ENCODE results near the gene LRRC27. TPM values are rescaled to one million over a fixed set of nuclear protein-coding genes. Genes with fewer than 3 reads are reported as not detected.
A peak's percentile ranks its signal among the peaks of the same experiment; 100 is the strongest.

LRRC27 gene
- total and polyA plus RNA-seq, 10 donors = 6.1 to 29.9 (median 16.6) TPM

DNA sequence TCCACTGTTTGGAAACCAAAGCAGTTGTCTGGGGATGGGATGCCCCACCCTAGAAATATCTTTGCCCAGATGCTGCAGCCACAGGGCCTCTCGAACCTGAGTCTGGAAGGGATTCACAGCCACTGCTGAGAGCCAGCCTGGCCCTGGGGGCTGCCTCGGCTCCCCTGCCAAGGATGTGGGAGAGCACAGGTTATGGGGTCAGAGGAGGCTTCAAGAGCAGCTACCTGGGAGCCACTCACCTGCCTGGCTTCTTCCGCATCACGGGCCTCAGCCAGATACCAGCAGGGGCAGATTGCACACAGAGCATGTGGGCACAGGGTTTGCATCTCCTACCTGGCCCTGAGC lies 59.7 kb downstream of the LRRC27 start:
- Histone ChIP-seq H3K4me3 (no peak overlapping the region), H3K27me3 (replicated peaks in 1 of 7) (peaks cover 0 to 6% (median 0%) of the 10 kb centered on the region in 7 donors), H3K9me3 (no peaks in the 10 kb centered on the region), H3K27ac (peak overlapping the region in 3 of 8 donors; percentile 23 to 99 (median 76)), H3K36me3 (no peaks in the 10 kb centered on the region), H3K4me1 (peaks cover 30 to 77% (median 60%) of the 10 kb centered on the region in 6 donors)
- DNase-seq = peak; percentile 71
- WGBS, 5 donors = 66 to 84% (median 78%) methylated on average over 4 of the region's 4 CpGs
- TF ChIP-seq CTCF (IDR thresholded peaks at IDR 0.05 in 8 of 11, conservative IDR thresholded peaks at IDR 0.05 in 3 of 11) (no peak), POLR2AphosphoS5 (IDR thresholded peaks at IDR 0.05) (peak in 1 of 3 donors; percentile 23)
- intact Hi-C loops (cut with DNase I; ENCODE audit: low total_unique reads) = loop anchor here (5.0 kb wide), 1 partner anchor 61 kb away; no protein-coding TSS in a partner anchor

DNA sequence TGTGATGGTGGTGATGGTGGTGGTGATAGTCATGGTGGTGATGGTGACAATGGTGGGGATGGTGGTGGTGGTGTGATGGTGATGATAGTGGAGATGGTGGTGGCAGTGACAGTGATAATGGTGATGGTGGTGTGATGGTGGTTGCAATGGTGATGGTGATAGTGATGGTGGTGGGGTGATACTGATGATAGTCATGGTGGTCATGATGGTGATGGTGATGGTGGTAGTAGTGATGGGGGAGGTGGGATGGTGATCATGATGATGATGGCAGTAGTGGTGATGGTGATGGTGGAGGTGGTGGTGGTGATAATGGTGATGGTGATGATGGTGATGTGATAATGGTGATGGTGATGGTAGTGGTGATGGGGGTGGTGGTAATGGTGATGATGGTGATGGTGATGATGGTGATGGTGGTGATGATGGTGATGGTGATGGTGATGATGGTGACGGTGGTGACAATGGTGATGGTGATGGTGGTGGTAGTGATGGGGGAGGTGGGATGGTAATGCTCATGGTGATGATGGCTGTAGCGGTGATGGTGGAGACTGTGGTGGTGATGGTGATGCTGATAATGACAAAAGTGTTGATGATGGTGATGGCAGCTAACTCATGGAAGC lies 60.3 kb downstream of the LRRC27 start:
- H3K36me3 ChIP-seq = no peaks in the 10 kb centered on the region
- no peak for TF ChIP-seq POLR2A (IDR thresholded peaks at IDR 0.05)
- peak in 1 of 11 experiments; percentile 4 for TF ChIP-seq CTCF (IDR thresholded peaks at IDR 0.05 in 8 of 11, conservative IDR thresholded peaks at IDR 0.05 in 3 of 11)
- H3K4me3 ChIP-seq = no peak overlapping the region
- peak overlapping the region in 2 of 8 donors; percentile 97 to 99 for H3K27ac ChIP-seq
- H3K9me3 ChIP-seq = no peaks in the 10 kb centered on the region
- WGBS, 5 donors = 80 to 92% (median 84%) methylated on average over 2 of the region's 2 CpGs
- peaks cover 0 to 6% (median 0%) of the 10 kb centered on the region in 7 donors for H3K27me3 ChIP-seq (replicated peaks in 1 of 7)
- DNase-seq = peak; percentile 11
- peaks cover 30 to 72% (median 59%) of the 10 kb centered on the region in 6 donors for H3K4me1 ChIP-seq
- intact Hi-C loops (cut with DNase I; ENCODE audit: low total_unique reads) = loop anchor here (5.0 kb wide), 1 partner anchor 60 kb away; no protein-coding TSS in a partner anchor

GRCh38 chr10:132392811-132393694 lies 61.1 kb downstream of the LRRC27 start:
- Histone ChIP-seq H3K27ac (peak overlapping the region in 5 of 8 donors; percentile 90 to 99 (median 97)), H3K4me1 (peaks cover 25 to 72% (median 59%) of the 10 kb centered on the region in 6 donors), H3K36me3 (no peaks in the 10 kb centered on the region), H3K4me3 (no peak overlapping the region), H3K27me3 (replicated peaks in 1 of 7) (peaks cover 0 to 6% (median 0%) of the 10 kb centered on the region in 7 donors), H3K9me3 (no peaks in the 10 kb centered on the region)
- DNase-seq = peak; percentile 69
- intact Hi-C loops (cut with DNase I; ENCODE audit: low total_unique reads) = loop anchor here (5.0 kb wide), 1 partner anchor 59 kb away; no protein-coding TSS in a partner anchor
- TF ChIP-seq CTCF (IDR thresholded peaks at IDR 0.05 in 8 of 11, conservative IDR thresholded peaks at IDR 0.05 in 3 of 11) (no peak), POLR2A (IDR thresholded peaks at IDR 0.05) (no peak), POLR2AphosphoS5 (IDR thresholded peaks at IDR 0.05) (peak in 2 of 3 donors; percentile 2 to 27)
- 78 to 87% (median 86%) methylated on average over 11 to 12 of the region's 12 CpGs for WGBS, 5 donors

All from spleen (tissue), 11 donors.